Endothelial cell (in vitro differentiated cells): ENCODE results near the gene GAPT. TPM values are rescaled to one million over a fixed set of nuclear protein-coding genes. Genes with fewer than 3 reads are reported as not detected.
A peak's percentile ranks its signal among the peaks of the same experiment; 100 is the strongest.

ENCODE experiments used
- DNase-seq: peaks from one replicate; pipeline ENCODE4 v3.0.0; 2021; ENCODE audit warnings: low spot score
- H3K27ac Mint-ChIP-seq: one replicate; pipeline ENCODE4 v1.8.0; 2021; ENCODE audit warnings: mixed read lengths, inconsistent platforms; ENCODE audit not compliant: unreplicated experiment
- H3K27me3 Mint-ChIP-seq: one replicate; pipeline ENCODE4 v1.8.0; 2021; ENCODE audit warnings: mild to moderate bottlenecking, moderate library complexity, mixed read lengths, inconsistent platforms; ENCODE audit not compliant: unreplicated experiment
- H3K36me3 Mint-ChIP-seq: one replicate; pipeline ENCODE4 v1.8.0; 2021; ENCODE audit warnings: mild to moderate bottlenecking, low read depth, mixed read lengths, inconsistent platforms; ENCODE audit not compliant: unreplicated experiment
- H3K4me1 Mint-ChIP-seq: one replicate; pipeline ENCODE4 v1.8.0; 2021; ENCODE audit warnings: mild to moderate bottlenecking, mixed read lengths, inconsistent platforms; ENCODE audit not compliant: unreplicated experiment
- H3K4me3 Mint-ChIP-seq: one replicate; pipeline ENCODE4 v1.8.0; 2021; ENCODE audit warnings: mild to moderate bottlenecking, mixed read lengths, inconsistent platforms; ENCODE audit not compliant: unreplicated experiment
- H3K9me3 Mint-ChIP-seq: one replicate; pipeline ENCODE4 v1.8.0; 2021; ENCODE audit warnings: mixed read lengths, inconsistent platforms; ENCODE audit not compliant: unreplicated experiment
- CTCF ChIP-seq: fragments of 200-600 bp; sonication (generic); IDR thresholded peaks from one replicate; pipeline ENCODE4 v1.5.0; 2021; ENCODE audit warnings: antibody characterized with exemption; ENCODE audit not compliant: unreplicated experiment
- total RNA-seq: library from RNA; stranded (reverse); fragmentation: NEBNext Ultra II Directional; extraction: Animal tissue kit (Norgen Biotek cat#: 25700); gene quantifications from one replicate; pipeline ENCODE4 v1.2.1, GENCODE V29; 2021; ENCODE audit not compliant: unreplicated experiment

GAPT gene
- total RNA-seq, 1 donor from 2014 or later, result 1.4 TPM

GRCh38 chr5:58460002-58460731, 31.1 kb upstream of the GAPT start, which contains the start of gene PLK2:
Gene PLK2 (minus strand): TSS chr5:58460086. CDS start chr5:58459959, 127 bp downstream.
- no peak for TF ChIP-seq CTCF
- no peaks in the 10 kb centered on the region for H3K9me3 Mint-ChIP-seq
- no peaks in the 10 kb centered on the region for H3K27me3 Mint-ChIP-seq
- peak within 1 kb of the TSS; percentile 100 for H3K4me3 Mint-ChIP-seq
- DNase-seq, result peak; percentile 93
- peaks cover 41% of the 10 kb centered on the region for H3K4me1 Mint-ChIP-seq
- peak within 1 kb of the TSS; percentile 92 for H3K27ac Mint-ChIP-seq
- peaks cover 42% of the 10 kb centered on the region for H3K36me3 Mint-ChIP-seq

GRCh38 chr5:58460732-58461286, 30.4 kb upstream of the GAPT start:
- H3K27ac Mint-ChIP-seq, result peak overlapping the region; percentile 86
- TF ChIP-seq CTCF, result peak; percentile 83
- no peaks in the 10 kb centered on the region for H3K27me3 Mint-ChIP-seq

GRCh38 chr5:58462154-58462553, 29.1 kb upstream of the GAPT start:
- Mint-ChIP-seq H3K36me3 (peaks cover 22% of the 10 kb centered on the region), H3K27ac (peak overlapping the region; percentile 86), H3K9me3 (no peaks in the 10 kb centered on the region), H3K4me1 (peaks cover 34% of the 10 kb centered on the region), H3K4me3 (no peak overlapping the region), H3K27me3 (no peaks in the 10 kb centered on the region)
- no peak for DNase-seq
- no peak for TF ChIP-seq CTCF

More at GRCh38 chr5:58460732-58461286, 30.4 kb upstream of the GAPT start:
- Mint-ChIP-seq H3K4me1 (peaks cover 40% of the 10 kb centered on the region), H3K36me3 (peaks cover 35% of the 10 kb centered on the region), H3K4me3 (peak overlapping the region; percentile 86), H3K9me3 (no peaks in the 10 kb centered on the region)
- peak; percentile 97 for DNase-seq

GRCh38 chr5:58462623-58463230, 28.5 kb upstream of the GAPT start:
- H3K9me3 Mint-ChIP-seq, result no peaks in the 10 kb centered on the region
- H3K36me3 Mint-ChIP-seq, result peaks cover 16% of the 10 kb centered on the region
- peaks cover 30% of the 10 kb centered on the region for H3K4me1 Mint-ChIP-seq
- DNase-seq, result peak; percentile 48
- peak overlapping the region; percentile 86 for H3K27ac Mint-ChIP-seq
- no peak overlapping the region for H3K4me3 Mint-ChIP-seq
- no peaks in the 10 kb centered on the region for H3K27me3 Mint-ChIP-seq
- TF ChIP-seq CTCF, result peak; percentile 88

GRCh38 chr5:58466939-58467338, 24.3 kb upstream of the GAPT start:
- Mint-ChIP-seq H3K27me3 (no peaks in the 10 kb centered on the region), H3K4me1 (peaks cover 11% of the 10 kb centered on the region), H3K4me3 (no peak overlapping the region), H3K9me3 (no peaks in the 10 kb centered on the region), H3K27ac (no peak overlapping the region), H3K36me3 (no peaks in the 10 kb centered on the region)
- no peak for DNase-seq
- TF ChIP-seq CTCF, result no peak
